Gastroesophageal sphincter (tissue), 3 donors: Measurements from ENCODE around the gene QKI.

Experiments used
- CTCF ChIP-seq, 4 experiments: fragments of 200-600 bp in 2 of 4; fragments of 450-650 bp in 2 of 4; sonication (generic) in 1 of 4; IDR thresholded peaks; one replicate each; pipeline ENCODE4 v1.5.1; 2017 to 2019; ENCODE audit warnings: antibody characterized with exemption in 4 of 4, mild to moderate bottlenecking in 2 of 4, moderate library complexity in 2 of 4
- EP300 ChIP-seq: sonication (generic); formaldehyde crosslinking; IDR thresholded peaks from one replicate; pipeline ENCODE4 v1.6.1; 2017; ENCODE audit warnings: antibody characterized with exemption, mild to moderate bottlenecking
- POLR2A ChIP-seq, 2 donors: fragments of 450-650 bp; IDR thresholded peaks; one replicate each; pipeline ENCODE4 v1.6.1; 2017; ENCODE audit warnings: antibody characterized with exemption in 2 of 2, mild to moderate bottlenecking in 2 of 2, moderate library complexity in 1 of 2
- POLR2AphosphoS5 ChIP-seq: sonication (generic); formaldehyde crosslinking; IDR thresholded peaks from one replicate; pipeline ENCODE4 v1.6.1; 2017; ENCODE audit warnings: antibody characterized with exemption

DNA sequence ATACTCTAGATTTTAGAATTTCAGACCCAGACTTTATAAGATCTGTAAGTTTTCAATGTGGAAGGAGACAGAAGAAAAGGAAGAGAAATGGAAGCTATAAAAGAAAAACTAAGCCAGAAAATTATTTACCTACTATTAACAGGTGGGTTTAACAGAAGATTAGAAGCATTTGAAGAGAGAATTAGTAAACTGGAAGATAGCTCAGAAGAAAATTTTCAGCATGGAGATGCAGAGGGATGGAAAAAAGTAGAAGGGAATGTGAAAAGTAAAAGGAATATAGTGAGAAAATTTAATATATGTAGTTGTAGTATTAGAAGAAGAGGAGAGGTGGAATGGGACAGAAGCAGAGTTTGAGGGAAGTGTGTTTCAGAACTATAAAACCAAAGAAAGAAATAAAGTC lies 56.1 kb downstream of the QKI start:
- TF ChIP-seq CTCF (IDR thresholded peaks at IDR 0.05) (no peak), POLR2A (IDR thresholded peaks at IDR 0.05) (no peak), EP300 (no peak), POLR2AphosphoS5 (no peak)
